Right kidney (tissue), 1 donor: Measurements from ENCODE around the gene ZNF865.

Experiments used
- DNase-seq: peaks from one replicate; pipeline ENCODE4 v3.0.0-alpha.2; 2016

The ZNF865 gene

DNA sequence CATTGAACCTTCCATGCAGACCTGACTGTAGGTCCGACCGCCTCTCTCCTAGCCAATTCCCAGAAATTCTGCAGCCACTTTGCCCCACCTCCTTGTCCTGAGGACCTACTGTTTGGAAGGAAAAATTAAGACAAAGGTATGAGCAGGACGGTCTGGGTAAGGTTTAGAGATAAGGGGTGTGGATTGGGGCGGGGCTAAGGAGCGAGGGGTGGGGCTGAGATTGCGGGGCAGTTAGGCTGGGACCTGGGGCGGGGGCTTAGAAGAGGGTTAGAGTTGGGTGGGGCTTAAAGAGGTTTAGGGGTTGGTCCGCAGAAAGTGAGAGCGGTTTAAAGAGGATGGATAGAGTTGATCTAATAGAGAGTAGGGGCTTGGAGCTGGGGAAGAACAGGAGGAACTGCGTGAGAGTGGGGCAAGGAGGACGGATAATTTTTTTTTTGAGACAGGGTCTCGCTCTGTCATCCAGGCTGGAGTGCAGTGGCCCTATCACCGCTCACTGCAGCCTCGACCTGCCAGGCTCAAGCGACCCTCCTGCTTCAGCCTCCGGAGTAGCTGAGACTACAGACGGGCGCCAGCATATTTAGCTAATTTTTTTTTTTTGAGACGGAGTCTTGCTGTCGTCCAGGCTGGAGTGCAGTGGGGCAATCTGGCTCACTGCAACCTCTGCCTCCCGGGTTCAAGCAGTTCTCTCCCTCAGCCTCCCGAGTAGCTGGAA, 1.7 kb upstream of the ZNF865 start:
- DNase-seq, result no peak

DNA sequence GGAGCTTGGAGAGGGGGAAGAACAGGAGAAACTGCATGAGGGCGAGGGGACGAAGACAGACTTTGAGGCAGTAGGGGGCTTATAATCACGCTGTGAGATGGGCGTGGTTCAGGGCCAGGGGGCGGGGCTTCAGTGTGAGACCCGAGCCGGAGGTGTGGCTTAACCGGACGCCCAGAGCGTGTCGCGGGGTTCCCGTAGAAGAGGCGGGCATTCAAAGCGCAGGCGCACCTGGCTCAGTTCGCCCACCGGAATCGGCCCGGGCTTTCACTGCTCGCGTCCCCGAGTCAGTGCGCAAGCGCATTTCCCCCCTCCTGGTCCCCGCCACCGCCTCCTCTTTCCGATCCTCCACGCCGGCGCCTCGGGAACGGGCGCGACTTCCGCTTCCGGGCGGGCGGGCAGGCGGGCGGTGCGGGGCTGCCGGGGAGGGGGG, 225 bp upstream of the ZNF865 start:
- DNase-seq, result peak; percentile 92

DNA sequence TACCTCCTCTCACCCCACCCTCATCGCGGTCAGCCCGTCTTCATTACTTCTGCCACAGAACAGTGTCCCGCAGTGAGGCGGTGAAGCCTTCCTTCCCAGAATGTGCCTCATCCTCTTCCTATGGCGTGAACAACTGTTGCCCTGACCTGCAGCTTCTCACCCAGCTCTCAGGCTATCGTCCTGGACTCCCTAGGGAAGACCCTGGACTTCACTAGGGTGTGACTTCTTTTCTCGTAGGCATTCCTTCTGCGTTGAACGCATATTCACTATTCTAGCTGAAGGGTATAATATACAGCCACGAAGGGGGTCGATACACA, 982 bp downstream of the ZNF865 start:
- no peak for DNase-seq

DNA sequence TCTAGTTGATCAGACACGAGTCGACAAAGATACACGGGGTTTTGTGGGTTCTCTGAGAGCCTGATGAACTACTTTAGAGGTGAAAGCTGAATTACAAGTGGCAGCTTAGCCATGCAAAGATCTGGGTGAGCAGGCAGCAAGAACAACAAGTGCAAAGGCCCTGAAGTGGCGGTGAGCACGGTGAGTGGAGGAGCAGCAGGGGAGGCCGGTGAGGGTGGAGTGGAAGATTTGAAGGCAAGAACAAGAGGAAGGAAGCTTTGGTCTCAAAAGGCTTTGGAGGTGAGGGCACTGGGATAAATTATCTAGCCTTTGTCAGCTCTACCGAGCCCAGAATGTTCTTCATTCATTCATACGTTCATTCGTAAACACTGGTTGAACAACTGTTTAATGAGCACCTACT, 1.4 kb downstream of the ZNF865 start:
- no peak for DNase-seq

GRCh38 chr19:55609326-55609725, 3.9 kb downstream of the ZNF865 start:
- DNase-seq, result no peak

DNA sequence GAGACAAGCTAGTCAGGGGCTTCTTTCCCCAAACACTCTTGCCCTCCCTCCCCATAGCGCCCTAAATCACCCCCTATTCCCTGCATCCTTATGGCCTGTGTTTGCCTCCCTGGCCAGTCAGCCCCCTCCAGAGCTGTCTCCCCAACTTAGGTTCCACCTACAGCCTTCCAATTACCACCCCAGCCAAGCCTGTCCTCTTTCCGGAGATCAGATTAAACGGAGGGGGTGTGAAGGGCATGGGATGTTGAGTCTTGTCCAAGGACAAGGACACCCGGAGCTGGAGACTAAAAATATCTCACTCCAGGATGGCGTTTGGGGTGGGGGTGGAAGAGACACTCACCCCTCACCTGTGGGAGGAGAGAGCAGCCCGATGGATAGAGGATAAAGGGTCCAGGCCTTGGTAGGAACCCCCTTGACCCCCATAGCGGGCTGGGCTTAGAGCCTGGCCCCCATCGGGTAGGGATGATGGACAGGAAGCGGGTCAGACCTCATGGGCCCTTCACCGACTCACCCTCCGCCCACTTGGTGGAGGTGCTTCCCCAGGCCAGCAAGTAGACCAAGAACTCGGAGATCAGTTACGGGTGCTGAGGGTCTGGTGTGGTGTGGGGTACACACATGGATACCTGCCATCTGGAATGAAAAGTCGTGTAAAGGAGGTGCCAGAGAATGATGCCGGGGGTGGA, 6.0 kb downstream of the ZNF865 start:
- DNase-seq, result no peak

DNA sequence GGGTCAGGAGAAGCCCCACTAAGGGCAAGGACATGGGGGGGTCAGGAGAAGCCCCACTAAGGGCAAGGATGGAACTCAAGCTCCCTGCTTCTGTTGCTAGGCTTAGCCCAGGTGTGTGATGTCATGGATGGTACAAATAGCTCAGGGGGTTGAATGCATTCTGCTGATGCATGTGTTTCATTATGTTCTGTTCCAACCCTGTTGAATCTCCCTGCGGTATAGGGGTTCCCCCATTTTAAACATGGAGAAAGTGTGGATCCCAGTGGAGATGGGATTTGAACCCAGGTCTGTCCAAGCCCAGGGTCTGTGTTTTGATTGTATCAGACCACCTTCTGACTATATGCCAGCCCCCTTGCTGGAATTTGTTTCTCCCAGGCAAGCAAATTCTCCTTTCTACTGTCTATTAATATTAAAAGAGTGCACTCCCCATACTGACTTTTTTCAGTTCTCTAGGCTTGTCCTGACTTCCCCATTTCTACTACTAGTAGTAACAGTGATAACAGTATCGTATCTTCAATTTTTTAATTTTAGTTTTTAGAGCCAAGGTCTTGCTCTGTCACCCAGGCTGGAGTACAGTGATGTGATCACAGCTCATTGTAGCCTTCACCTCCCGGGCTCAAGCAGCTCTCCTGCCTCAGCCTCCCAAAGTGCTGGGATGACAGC, 6.7 kb downstream of the ZNF865 start:
- DNase-seq, result no peak

- no peak for DNase-seq
These were observed 7.9 kb downstream of the ZNF865 start for GRCh38 chr19:55613396-55613795.

DNA sequence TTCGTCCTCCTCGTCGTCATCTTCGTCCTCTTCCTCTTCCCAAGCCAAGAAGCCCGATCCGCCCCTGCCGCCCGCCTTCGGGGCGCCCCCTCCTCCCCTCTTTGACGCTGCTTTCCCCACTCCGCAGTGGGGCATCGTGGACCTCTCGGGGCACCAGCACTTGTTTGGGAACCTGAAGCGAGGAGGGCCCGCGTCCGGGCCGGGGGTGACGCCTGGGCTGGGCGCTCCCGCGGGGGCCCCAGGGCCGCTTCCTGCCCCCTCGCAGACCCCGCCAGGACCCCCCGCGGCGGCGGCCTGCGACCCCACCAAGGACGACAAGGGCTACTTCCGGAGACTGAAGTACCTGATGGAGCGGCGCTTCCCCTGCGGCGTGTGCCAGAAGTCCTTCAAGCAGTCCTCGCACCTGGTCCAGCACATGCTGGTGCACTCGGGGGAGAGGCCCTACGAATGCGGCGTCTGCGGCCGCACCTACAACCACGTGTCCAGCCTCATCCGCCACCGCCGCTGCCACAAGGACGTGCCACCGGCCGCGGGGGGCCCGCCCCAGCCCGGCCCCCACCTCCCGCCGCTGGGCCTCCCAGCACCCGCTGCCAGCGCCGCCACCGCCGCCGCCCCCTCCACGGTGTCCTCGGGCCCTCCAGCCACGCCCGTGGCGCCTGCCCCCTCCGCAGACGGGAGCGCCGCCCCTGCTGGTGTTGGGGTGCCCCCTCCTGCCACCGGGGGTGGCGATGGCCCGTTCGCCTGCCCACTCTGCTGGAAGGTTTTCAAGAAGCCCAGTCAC, 8.7 kb downstream of the ZNF865 start:
- no peak for DNase-seq

DNA sequence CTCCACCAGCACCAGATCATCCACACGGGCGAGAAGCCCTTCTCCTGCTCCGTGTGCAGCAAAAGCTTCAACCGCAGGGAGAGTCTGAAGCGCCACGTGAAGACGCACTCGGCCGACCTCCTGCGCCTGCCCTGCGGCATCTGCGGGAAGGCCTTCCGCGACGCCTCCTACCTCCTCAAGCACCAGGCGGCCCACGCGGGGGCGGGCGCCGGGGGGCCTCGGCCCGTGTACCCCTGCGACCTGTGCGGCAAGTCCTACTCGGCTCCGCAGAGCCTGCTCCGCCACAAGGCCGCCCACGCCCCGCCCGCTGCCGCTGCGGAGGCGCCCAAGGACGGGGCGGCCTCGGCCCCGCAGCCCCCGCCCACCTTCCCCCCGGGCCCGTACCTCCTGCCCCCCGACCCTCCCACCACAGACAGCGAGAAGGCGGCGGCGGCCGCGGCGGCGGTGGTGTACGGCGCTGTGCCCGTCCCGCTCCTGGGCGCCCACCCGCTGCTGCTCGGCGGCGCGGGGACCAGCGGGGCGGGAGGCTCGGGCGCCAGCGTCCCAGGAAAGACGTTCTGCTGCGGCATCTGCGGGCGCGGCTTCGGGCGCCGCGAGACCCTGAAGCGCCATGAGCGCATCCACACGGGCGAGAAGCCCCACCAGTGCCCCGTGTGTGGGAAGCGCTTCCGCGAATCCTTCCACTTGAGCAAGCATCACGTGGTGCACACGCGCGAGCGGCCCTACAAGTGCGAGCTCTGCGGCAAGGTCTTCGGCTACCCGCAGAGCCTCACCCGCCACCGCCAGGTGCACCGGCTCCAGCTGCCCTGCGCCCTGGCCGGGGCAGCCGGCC, 9.5 kb downstream of the ZNF865 start:
- no peak for DNase-seq

GRCh38 chr19:55615543-55616394, 10.3 kb downstream of the ZNF865 start:
- DNase-seq, result no peak

GRCh38 chr19:55616395-55616875, 11.0 kb downstream of the ZNF865 start:
- no peak for DNase-seq

DNA sequence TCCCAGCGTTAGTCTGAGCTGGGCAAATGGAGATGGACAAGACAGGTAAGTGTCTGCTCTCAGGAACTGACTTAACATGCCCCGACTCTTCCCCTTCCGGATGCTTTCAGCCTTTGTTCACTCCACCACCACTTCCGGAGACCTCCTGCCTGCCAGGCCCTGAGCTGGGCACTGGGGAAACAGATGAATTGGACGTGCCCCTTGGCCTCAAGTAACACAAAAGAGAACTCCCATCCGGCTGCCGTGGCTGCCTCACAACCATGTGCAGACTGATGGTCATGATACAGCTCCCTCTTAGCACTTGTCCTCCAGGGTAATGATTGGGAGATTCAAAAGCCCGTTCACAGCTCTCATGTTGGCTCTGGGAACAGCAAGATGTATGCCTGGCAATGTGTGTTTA, 12.0 kb downstream of the ZNF865 start:
- no peak for DNase-seq

- no peak for DNase-seq
These were observed 13.0 kb downstream of the ZNF865 start for GRCh38 chr19:55618426-55618825.

DNA sequence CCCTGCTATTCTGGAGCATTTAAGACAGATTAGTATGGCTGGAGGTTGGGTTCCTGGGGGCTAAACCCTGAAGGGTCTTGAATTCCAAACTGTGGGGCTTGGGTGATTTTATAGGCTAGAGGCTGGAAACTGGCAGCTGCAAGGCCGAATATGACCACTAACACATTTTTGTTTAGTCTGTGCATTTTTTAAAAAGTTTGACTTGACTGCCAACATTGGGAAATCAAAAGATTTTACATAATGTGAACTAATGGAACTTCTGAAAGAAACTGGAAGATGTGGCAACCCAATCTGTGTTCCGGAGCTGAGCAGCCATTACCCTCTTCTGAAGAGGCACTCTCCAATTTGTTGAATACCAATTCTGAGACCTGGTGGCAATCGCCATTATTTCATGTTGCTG, 13.8 kb downstream of the ZNF865 start:
- no peak for DNase-seq

DNA sequence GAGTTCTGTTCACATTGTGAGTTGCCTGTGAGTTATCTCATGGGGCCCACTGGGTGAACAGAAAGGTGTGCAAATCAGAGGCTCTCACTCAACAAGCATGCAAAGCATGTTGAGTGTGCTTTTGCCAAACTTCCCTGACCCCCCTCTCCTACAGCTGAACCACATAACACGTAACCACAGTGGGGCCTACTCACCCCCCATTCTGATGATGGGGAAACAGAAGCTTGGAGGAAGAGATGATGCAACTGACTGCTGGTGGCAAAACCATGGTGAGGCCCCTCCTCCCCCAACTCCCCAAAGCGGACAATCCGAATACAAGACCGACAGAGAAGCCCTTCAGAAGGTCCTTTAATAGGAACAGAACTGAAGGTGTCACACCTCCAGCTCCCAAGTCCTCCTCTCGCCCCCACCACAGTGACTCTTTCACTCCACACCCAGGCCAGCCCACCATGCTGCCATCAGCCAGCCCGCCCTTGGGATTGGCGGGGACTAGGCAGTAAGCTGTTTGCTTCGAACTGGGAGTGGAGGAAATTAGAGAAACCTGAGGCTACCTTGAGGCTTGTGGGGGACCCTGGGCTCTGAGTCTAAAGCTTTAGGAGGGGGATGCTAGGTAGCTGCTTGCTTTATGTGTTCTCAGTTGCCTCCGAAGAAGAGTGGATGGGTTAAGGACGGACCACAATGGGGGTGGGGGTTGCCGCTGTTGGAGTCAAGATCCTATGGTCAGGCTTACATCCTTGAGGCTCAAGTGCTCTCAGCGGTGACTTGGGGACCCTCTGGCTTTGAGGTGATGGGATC, 15.2 kb downstream of the ZNF865 start:
- no peak for DNase-seq

DNA sequence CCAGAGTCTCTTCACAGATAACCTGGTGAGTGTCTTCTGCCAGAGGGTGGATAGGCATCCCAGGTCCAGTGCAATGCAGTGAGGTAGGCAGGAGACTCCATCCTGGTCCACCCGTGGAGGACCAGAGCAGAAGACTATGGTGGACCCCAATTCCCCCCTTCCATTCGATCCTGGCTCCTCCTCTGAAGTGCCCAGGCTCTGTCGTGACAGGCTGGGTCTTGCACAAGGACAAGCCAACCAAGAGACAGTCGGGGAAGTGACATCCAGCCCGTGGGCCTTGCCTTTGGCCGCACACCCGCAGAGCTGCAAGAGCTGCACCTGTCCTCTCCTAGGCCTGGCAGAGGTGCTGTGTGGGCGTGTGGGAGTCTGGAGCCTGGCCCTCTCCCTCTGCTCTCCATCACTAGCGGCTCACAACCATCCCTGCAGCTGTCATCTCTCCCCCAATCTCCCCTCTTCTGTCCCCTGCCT, 15.8 kb downstream of the ZNF865 start:
- no peak for DNase-seq

- DNase-seq, result no peak
These were observed 16.3 kb downstream of the ZNF865 start for GRCh38 chr19:55621673-55622231.

DNA sequence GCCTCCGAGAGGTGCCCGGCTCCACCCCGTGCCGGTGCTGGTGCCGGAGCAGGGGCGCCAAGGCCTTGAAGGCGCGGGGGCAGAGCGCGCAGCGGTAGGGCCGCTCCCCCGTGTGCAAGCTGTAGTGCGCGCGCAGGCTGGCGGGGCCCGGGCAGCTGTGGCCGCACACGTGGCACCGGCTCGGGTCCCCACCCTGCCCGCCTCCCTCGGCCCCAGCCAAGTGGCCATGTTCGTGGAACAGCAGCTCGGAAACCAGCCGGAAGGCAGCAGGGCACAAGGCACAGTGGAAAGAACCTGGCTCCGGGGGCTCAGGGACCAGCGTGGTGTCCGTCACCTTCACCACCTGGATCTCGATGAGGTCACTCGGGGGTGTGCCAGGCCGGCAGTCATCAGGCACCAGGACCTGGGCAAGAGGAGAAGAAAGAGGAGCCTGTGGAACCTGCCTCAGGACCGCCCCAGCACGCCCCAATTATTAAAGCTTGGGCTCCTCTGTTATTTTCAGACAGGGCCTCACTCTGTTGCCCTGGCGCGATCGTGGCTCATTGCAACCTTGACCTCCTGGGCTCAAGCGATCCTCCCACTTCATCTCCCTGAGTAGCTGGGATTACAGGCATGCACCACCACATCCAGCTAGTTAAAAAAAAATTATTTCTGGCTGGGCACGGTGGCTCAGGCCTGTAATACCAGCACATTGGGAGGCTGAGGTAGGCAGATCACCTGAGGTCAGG, 17.0 kb downstream of the ZNF865 start:
- DNase-seq, result no peak
